D721Med (cell line): ENCODE data around the gene KCNIP3.

Experiments
- DNase-seq: peaks from one replicate; pipeline ENCODE4 v3.0.0; 2011; ENCODE audit warnings: low spot score; ENCODE audit not compliant: insufficient read length
- FAIRE-seq: peaks from 2 replicates; lab custom pipeline; 2011; peaks lifted over from hg19 to GRCh38; lab: Jason Lieb, UNC
- TF ChIP-seq, protein P1 (sequence below): IDR thresholded peaks from 2 replicates; pipeline ENCODE4 v1.5.1; 2012; ENCODE audit warnings: mild to moderate bottlenecking, control low read depth; ENCODE audit not compliant: insufficient read depth; ENCODE audit errors: missing control alignments

Gene KCNIP3

DNA sequence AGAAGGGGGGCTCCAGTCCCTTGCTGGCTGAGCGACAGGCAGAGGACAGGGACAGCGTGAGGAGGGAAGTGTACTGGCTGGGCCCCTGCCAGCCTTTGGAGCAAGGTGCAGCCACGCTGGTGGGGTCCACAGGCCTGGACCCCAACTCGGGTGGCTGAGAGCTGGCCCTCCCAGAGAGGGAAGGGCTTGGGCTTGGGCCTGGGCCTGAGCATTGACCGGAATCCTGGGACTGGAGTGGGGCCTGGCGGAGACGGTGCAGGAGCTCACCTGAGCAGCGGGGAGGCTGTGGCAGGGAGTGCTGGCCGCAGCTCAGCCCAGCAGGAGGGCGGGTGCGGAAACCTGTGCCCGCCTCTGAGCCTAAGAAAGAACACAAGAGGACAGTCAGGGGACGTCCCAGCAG is 27.9 kb downstream of the KCNIP3 start:
- DNase-seq: no peak
- no peak for FAIRE-seq
- TF ChIP-seq, protein P1, sequence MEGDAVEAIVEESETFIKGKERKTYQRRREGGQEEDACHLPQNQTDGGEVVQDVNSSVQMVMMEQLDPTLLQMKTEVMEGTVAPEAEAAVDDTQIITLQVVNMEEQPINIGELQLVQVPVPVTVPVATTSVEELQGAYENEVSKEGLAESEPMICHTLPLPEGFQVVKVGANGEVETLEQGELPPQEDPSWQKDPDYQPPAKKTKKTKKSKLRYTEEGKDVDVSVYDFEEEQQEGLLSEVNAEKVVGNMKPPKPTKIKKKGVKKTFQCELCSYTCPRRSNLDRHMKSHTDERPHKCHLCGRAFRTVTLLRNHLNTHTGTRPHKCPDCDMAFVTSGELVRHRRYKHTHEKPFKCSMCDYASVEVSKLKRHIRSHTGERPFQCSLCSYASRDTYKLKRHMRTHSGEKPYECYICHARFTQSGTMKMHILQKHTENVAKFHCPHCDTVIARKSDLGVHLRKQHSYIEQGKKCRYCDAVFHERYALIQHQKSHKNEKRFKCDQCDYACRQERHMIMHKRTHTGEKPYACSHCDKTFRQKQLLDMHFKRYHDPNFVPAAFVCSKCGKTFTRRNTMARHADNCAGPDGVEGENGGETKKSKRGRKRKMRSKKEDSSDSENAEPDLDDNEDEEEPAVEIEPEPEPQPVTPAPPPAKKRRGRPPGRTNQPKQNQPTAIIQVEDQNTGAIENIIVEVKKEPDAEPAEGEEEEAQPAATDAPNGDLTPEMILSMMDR: no peak

DNA sequence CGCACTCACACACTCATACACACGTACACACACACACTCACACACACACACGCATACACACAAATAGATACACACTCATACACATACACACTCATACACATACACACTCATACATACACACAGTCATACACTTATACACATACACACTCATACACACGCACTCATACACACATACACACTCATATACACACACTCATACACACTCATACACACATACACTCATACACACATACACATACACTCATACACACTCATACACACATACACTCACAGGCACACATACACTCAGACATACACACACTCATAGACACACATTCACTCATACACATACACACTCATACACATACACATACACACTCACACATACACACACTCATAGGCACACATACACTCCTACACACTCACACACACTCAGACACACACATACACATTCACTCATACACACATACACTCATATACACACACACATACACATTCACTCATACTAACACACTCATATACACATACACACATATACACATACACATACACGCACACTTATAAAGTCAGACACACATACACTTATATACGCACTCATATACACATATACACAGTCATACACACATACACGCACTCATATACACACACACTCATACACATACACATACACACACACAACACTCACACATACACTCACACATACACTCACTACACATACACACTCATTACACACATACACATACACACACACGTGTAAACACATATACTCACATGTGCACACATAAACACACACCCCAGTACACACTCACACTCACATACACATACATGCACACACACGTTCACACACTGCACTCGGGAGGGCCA is 28.7 kb downstream of the KCNIP3 start:
- TF ChIP-seq, protein P1: no peak
- DNase-seq (no peak), FAIRE-seq (no peak)

DNA sequence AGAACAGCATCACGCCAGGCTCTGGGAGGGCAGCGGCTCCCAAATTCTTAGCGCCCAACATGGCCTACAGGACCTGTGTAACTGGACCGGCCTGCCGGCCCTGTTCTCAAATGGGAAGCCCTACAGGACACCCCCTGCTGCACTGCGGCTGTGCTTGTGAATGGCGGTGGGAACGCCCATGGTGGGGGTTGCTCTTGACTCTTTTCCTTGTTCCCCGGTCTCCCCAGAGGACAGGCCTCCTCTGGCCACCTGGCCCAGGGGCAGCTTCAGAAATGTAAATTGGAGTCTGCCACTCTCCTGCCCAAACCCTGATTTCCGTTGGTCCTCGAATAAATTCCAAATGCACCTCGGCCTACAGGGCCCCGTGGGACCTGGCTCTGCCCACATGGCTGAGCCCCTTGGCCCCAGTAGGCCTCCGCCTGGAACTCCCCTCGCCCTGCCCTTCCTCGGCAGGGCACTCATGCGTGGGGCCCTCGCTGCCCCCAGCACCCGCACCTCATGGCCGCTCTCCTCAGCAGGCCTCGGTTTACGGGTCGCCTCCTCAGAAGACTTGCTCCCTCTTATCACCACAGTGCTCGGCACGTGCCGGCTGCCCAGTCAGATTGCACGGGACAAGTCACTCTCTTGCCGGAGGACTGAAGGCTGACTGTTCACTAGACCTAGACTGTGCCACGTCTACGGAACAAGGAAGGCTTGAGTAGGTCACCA is 29.4 kb downstream of the KCNIP3 start:
- DNase-seq (no peak), FAIRE-seq (no peak)
- TF ChIP-seq, protein P1: no peak

DNA sequence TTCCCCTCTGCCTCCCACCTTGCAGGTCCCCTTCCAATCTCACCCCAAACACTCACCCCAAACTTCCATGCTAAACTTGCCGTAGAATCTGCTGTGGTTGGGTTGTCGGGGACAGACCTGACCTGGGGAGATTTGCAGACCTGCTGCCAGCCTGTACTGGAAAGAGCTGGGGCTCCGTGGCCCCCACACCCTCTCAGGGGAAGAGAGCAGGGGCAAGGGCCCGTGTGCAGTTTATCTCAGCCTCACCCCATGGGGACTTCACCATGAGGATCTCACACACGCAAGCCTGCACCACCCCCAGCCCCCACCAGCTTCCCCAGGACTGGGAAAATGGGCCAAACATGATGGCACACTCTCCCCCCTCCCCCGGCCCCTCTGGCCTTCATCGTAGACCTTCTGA is 30.7 kb downstream of the KCNIP3 start:
- TF ChIP-seq, protein P1: no peak
- DNase-seq: no peak
- FAIRE-seq: no peak

DNA sequence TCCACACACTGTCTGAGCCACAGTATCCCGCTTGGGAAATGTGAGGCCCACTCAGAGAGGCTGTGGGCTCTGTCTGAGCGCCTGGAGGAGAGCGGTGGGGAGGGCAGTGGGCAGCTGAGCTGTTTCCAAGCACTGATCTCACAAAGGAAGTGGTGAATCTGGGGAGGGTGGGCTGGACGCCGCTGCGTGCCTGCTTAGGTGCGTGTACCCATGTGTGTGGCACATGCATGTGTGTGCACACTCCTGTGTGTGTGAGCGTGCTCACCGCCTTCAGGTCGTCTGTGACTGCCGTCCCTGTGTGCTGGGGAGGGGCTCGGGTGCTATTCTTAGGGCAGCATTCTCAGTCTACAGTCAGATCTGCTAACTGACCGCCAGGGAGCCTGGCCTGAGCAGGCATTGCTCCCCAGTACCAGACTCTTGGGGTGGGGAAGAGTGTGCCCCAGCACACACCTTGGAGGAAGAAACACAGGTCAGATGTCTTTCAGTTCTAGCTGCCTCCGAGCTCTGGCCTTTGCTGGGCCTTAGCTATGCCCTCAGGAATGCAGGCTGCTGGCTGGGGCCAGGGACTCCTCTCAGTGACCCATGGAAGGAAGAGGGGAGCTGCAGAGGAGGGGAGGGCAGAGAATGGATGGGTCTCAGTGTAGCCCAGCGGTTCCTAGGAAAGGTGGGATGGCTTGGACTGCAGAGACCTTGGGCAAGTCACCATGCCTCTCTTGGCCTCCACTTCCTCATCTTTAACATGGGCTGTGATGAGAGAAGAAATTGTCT is 31.4 kb downstream of the KCNIP3 start:
- FAIRE-seq: no peak
- TF ChIP-seq, protein P1: no peak

DNA sequence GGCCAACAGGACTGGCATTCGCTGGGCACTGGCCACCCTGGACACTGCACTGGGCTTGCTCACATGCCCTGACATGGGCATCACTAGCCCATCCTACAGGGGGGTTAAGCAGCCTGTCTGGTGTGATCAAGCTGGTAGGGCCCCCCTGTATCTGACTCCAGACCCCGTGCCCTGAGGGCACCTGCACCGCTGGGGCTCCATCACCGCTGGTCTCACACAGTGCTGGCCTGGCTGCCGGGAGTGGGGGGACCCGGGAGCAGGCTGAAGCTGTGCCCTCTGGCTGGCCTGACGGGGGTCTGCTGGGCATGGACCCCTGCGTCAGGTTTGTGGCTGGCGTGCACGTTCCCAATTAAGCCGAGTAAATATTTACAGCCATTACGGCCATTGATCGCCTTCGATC is 32.3 kb downstream of the KCNIP3 start:
- FAIRE-seq (no peak), DNase-seq (no peak)
- TF ChIP-seq, protein P1: no peak

More for the DNA sequence above, 31.4 kb downstream of the KCNIP3 start:
- DNase-seq: no peak
